ENCODE results near the gene EEIG1.

The EEIG1 gene

GRCh38 chr9:128011071-128011817 is 30.5 kb upstream of the EEIG1 start:
- no peak for DNase-seq (ENCODE audit: low read depth, low spot score)

GRCh38 chr9:128009639-128010038 is 28.9 kb upstream of the EEIG1 start:
- ChIA-PET POLR2A (no interaction called here), CTCF (interaction anchor here (1.3 kb wide), 1 partner anchor 25 kb away, joined by 4 read pairs; no protein-coding TSS in a partner anchor)
- no peak overlapping the region for H3K4me3 ChIP-seq (ENCODE audit: low read depth, low read length)
- TF ChIP-seq CTCF (IDR thresholded peaks at IDR 0.05; ENCODE audit: insufficient read depth, low read length, missing control alignments) = no peak
- DNase-seq (ENCODE audit: low read depth, low spot score) = no peak

More at GRCh38 chr9:128011071-128011817, 30.5 kb upstream of the EEIG1 start:
- POLR2A ChIA-PET = no interaction called here
- CTCF ChIA-PET = interaction anchor here (1.3 kb wide), 1 partner anchor 24 kb away, joined by 4 read pairs; no protein-coding TSS in a partner anchor
- no peak overlapping the region for H3K4me3 ChIP-seq (ENCODE audit: low read depth, low read length)
- no peak for TF ChIP-seq CTCF (IDR thresholded peaks at IDR 0.05; ENCODE audit: insufficient read depth, low read length, missing control alignments)

- no peak for DNase-seq (ENCODE audit: low read depth, low spot score)
- H3K4me3 ChIP-seq (ENCODE audit: low read depth, low read length) = no peak overlapping the region
- CTCF ChIA-PET = no interaction called here
- POLR2A ChIA-PET = no interaction called here
- no peak for TF ChIP-seq CTCF (IDR thresholded peaks at IDR 0.05; ENCODE audit: insufficient read depth, low read length, missing control alignments)
These were observed 27.4 kb upstream of the EEIG1 start for GRCh38 chr9:128008171-128008570.

GRCh38 chr9:128007566-128008138 is 26.9 kb upstream of the EEIG1 start:
- POLR2A ChIA-PET = no interaction called here
- DNase-seq (ENCODE audit: low read depth, low spot score) = no peak
- TF ChIP-seq CTCF (IDR thresholded peaks at IDR 0.05; ENCODE audit: insufficient read depth, low read length, missing control alignments) = no peak
- H3K4me3 ChIP-seq (ENCODE audit: low read depth, low read length) = no peak overlapping the region
- CTCF ChIA-PET = interaction anchor here (1.1 to 1.2 kb wide), 2 partner anchors 64 to 65 kb away, joined by 3 to 4 read pairs; no protein-coding TSS in a partner anchor

GRCh38 chr9:128006332-128006996 is 25.7 kb upstream of the EEIG1 start:
- H3K4me3 ChIP-seq (ENCODE audit: low read depth, low read length) = no peak overlapping the region
- POLR2A ChIA-PET = no interaction called here
- no peak for TF ChIP-seq CTCF (IDR thresholded peaks at IDR 0.05; ENCODE audit: insufficient read depth, low read length, missing control alignments)
- CTCF ChIA-PET = interaction anchor here (1.1 to 1.2 kb wide), 2 partner anchors 63 to 64 kb away, joined by 3 to 4 read pairs; no protein-coding TSS in a partner anchor
- DNase-seq (ENCODE audit: low read depth, low spot score) = no peak

GRCh38 chr9:128005923-128006322 is 25.1 kb upstream of the EEIG1 start:
- ChIA-PET POLR2A (no interaction called here), CTCF (interaction anchor here (0.8 kb wide), 1 partner anchor 64 kb away, joined by 3 read pairs; no protein-coding TSS in a partner anchor)
- no peak for DNase-seq (ENCODE audit: low read depth, low spot score)

More at GRCh38 chr9:128005923-128006322, 25.1 kb upstream of the EEIG1 start:
- TF ChIP-seq CTCF (IDR thresholded peaks at IDR 0.05; ENCODE audit: insufficient read depth, low read length, missing control alignments) = no peak
- H3K4me3 ChIP-seq (ENCODE audit: low read depth, low read length) = no peak overlapping the region
